ENCODE data around the gene HOXC12.

HOXC12 gene

GRCh38 chr12:53982648-53983567, 28.2 kb downstream of the HOXC12 start:
- no peak for DNase-seq (ENCODE audit: low read depth in 2 of 2, low spot score in 1 of 2)

- no peak for DNase-seq (ENCODE audit: low read depth in 2 of 2, low spot score in 1 of 2)
Observed at GRCh38 chr12:53983568-53983949, 28.9 kb downstream of the HOXC12 start.

DNA sequence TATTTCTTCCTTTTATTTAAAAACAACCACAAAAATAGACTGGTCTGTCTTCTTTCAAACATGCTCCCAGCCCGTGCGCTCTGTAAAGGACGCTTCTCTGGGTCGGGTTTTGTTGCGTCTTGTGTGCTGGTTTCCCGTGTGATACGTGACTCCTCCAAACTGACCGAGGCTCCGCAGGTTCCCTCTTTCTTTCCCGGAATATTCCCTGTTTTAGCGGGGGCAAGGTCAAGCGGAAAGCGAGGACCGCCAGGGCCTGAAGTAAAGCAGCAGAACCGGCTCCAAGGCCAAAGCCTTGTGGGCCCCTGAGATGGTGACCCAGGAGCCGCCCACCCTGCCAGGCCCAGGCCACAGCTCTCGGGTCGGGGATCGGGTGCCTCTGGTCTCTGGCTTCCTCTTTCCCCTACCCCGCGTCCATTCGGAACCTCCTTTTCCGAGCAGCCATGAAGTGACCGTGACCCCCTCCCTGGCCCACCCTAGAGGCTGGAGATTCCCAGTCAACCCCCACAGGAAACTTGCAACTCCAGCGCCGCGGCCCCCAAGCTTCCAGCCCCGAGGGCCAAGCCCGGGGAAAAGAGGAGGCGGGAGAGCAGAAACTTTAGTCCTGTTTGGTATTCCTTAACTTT, 29.4 kb downstream of the HOXC12 start:
- DNase-seq (ENCODE audit: low read depth in 2 of 2, low spot score in 1 of 2): no peak

DNA sequence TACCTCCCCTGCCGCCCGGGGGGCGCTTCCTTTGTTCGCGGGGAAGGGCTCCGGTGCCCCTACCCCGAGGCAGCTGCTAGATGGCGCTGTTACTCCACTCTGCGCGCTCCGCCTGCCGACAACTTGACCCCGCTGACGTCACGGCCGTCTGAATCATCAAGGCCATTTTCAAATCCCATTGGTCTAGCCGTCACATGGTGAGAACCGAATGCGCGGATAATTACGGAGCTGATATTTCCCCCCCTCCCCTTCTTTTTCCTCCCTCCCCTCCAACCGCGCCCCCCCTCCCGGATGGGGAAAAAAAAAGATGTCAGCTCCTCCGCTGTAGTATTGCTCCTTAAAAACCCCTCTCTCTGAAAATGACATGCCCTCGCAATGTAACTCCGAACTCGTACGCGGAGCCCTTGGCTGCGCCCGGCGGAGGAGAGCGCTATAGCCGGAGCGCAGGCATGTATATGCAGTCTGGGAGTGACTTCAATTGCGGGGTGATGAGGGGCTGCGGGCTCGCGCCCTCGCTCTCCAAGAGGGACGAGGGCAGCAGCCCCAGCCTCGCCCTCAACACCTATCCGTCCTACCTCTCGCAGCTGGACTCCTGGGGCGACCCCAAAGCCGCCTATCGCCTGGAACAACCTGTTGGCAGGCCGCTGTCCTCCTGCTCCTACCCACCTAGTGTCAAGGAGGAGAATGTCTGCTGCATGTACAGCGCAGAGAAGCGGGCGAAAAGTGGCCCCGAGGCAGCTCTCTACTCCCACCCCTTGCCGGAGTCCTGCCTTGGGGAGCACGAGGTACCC, 30.4 kb downstream of the HOXC12 start, which contains the start of gene HOXC10:
Gene HOXC10 (plus strand): TSS at position 246 of the 791 bp plus-strand sequence. CDS start 114 bp downstream, at position 360.
- DNase-seq (ENCODE audit: low read depth in 2 of 2, low spot score in 1 of 2): peak; percentile 28 to 59

GRCh38 chr12:53985692-53985993, 30.9 kb downstream of the HOXC12 start:
- no peak for DNase-seq (ENCODE audit: low read depth in 2 of 2, low spot score in 1 of 2)

- no peak for DNase-seq (ENCODE audit: low read depth in 2 of 2, low spot score in 1 of 2)
Observed at GRCh38 chr12:53985994-53986685, 31.4 kb downstream of the HOXC12 start.

- no peak for DNase-seq (ENCODE audit: low read depth in 2 of 2, low spot score in 1 of 2)
Observed at GRCh38 chr12:53986686-53987483, 32.2 kb downstream of the HOXC12 start.

DNA sequence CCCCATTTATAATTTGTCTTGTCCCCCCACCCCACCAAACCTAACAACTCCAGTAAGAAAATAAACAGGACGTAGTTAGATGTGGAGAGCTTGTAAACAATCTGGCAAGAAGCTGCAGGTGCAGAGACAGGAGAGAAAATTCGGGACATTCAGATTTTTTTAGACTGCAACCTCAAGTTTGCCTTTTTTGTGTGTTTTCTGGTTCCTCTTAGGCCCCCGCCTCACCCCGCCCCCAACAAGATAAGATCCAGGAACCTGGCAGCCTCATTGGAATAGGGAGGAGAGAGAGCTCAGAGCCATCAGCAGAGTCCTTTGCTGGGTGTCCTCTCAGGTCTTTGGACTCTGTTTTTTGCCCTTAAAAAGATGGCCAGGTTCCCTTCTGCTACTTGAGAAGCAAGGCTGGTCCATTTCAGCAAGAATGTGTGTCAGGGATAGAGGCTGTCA, 33.1 kb downstream of the HOXC12 start:
- DNase-seq (ENCODE audit: low read depth in 2 of 2, low spot score in 1 of 2): no peak

DNA sequence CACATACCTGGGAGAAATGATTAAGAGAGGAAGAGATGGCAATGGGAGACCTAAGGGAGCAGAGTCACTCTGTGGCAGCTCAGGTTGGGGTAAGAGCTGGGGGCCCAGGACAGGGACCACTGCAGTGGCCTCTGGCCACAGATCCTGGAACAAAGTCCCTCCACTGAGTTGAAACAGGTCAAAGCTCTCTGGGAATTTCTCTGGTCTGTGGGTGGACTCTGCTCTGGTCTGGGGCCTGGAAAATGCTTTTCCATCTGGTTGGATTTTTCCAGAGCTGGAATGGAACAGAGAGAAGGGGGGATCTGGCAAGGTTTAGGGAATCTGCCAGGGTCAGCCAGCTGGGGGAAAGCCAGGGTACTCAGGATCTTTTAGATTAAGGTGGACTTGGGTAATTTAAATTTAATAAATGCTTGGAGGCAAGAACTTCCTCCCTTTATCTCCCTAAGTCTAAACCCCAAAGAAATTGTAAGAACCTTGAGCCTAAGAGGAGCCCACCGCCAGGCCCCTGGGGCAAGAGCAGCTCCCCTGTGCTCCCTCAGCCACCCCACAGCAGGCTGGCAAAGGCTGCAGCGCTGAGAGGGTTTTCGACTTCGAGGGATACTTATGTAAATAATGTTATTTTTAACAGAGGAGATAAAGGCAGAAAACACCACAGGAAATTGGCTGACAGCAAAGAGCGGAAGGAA, 34.0 kb downstream of the HOXC12 start:
- DNase-seq (ENCODE audit: low read depth in 2 of 2, low spot score in 1 of 2): no peak

DNA sequence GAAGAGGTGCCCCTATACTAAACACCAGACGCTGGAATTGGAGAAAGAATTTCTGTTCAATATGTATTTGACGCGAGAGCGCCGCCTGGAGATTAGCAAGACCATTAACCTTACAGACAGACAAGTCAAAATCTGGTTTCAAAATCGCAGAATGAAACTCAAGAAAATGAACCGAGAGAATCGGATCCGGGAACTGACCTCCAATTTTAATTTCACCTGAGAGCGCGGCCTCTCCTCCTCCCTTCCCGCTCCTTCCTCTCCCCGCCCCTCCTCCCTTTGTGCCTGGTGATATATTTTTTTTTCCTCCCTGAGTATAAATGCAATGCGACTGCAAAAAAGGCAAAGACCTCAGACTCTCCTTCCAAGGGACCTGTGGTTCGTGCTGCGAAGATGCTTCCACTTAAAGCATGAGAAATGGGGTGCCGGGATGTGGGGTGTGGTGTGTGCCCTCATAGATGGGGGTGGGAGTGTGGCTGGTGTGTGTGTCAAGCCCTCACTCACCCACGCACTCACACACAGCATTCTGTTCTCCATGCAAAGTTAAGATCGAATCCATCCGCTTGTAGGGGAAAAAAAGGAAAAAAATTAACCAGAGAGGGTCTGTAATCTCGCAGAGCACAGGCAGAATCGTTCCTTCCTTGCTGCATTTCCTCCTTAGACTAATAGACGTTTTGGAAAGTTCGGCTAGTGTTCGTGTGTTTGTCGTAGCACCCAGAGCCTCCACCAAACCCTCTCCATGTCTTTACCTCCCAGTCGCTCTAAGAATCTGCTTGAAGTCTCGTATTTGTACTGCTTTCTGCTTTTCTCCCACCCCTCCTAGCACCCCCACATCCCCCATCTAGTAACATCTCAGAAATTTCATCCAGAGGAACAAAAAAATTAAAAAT, 34.8 kb downstream of the HOXC12 start:
- DNase-seq (ENCODE audit: low read depth in 2 of 2, low spot score in 1 of 2): no peak

DNA sequence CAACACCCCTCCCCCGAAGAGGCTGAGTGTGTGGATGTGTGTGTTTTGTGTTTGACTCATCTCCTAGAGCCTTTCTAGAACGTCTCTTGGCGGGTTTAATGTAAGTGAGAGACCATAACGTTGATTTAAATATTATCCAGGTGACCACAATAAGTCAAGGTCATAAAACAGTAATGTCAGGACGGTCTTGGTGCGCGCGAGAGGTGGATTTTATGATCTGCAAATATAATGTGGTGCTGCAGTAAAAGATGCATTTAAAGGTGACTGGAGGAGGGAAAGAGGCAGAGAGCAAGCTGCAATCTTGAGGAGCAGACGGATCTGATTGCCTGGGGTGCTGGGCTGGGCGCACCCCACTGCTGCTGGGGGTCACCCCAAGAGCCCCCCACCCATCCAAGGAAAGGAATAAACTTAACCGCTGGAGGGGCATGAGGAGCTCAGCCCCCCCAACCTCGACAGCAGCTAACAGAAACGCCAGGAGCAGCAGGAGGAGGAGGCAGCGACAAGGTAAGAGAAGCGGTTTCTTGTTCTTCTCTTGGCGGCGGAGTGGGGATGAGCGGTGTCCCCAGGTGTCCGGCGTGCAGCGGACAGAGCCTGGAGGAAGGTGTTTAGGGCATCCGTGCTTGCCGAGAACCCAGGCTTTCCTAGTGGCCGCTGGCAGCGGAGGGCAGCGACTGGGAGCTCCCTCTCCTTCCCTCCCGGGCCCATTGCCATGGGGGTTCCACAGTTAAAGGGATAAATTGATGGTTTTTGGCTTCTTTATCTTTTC, 35.8 kb downstream of the HOXC12 start:
- no peak for DNase-seq (ENCODE audit: low read depth in 2 of 2, low spot score in 1 of 2)

GRCh38 chr12:53991077-53991460, 36.4 kb downstream of the HOXC12 start:
- no peak for DNase-seq (ENCODE audit: low read depth in 2 of 2, low spot score in 1 of 2)

DNA sequence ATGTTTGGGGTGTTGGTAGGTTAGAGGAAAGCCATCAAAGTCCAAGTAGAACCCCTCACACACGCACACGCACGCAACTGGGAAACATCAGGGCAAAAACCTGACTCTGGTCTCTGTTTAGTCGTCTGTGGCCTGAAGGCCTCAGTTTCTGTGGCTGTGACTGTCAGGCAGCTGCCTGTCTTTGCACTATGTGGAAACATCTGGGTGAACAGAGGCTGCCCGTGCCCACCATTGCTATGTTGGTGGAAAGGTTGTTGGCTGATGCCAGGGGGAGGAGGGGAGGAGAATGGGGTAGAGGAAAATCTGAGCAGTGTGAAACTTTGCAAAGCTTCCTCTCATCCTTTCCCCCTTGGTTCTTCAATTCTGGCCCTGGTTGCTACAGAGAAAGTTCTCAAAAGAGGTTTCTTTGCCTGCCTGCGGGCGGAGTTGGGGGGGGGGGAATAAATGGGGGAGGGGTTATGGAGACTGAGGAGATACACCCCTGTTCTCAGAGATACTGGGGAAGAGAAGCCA, 37.7 kb downstream of the HOXC12 start:
- no peak for DNase-seq (ENCODE audit: low read depth in 2 of 2, low spot score in 1 of 2)

- DNase-seq (ENCODE audit: low read depth in 2 of 2, low spot score in 1 of 2): no peak
Observed at GRCh38 chr12:53993162-53994008, 38.7 kb downstream of the HOXC12 start.

- no peak for DNase-seq (ENCODE audit: low read depth in 2 of 2, low spot score in 1 of 2)
Observed at GRCh38 chr12:53994009-53994263, 39.2 kb downstream of the HOXC12 start.

- DNase-seq (ENCODE audit: low read depth in 2 of 2, low spot score in 1 of 2): no peak
Observed at GRCh38 chr12:53994264-53995001, 39.7 kb downstream of the HOXC12 start.

DNA sequence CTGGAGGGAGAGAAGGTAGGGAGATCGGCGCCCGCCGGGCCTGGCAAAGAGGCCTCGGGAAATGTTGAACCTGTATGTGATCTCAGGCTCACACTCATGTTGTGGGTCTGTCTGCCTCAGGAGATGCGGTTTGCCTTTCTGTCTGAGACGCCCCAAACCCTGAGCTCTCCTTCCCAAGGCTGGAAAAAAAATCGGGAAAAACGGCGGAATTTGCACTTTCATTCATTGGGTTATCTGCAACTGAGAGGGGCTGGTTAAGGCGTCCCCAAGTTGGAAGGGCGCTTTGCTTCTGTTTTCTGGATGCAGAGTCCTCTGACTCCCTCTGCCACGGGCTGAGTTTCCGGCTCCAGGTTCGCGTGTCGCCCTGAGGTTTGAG, 40.3 kb downstream of the HOXC12 start:
- no peak for DNase-seq (ENCODE audit: low read depth in 2 of 2, low spot score in 1 of 2)

Data from stimulated activated CD8-positive, alpha-beta memory T cell treated with anti-CD3 and anti-CD28 coated beads, Interleukin-4, amount 100 ng/mL, for 1 hour (primary cell).